Omental fat pad (tissue), 4 donors: ENCODE data around the gene NEU1. TPM values are rescaled to one million over a fixed set of nuclear protein-coding genes. Genes with fewer than 3 reads are reported as not detected.

ENCODE experiments used
- small RNA-seq: library from RNA; depleted of rRNA; stranded (forward); fragments of <200 nt; gene quantifications from one replicate; pipeline ENCODE3, GENCODE V24; 2016
- total RNA-seq, 4 donors: library from RNA; depleted of rRNA; stranded (reverse); fragments of >200 nt; gene quantifications; one replicate each; pipeline ENCODE4 v1.1.0, GENCODE V29; 2016

Gene NEU1
- total RNA-seq, 4 donors from 2014 or later = 44.1 to 63.8 (median 55.2) TPM

Small RNA genes lying within 50 kb of the gene (small RNA-seq; reads per million reads assigned to genes)
- gene SNORD48 = 1,845 reads per million, percentile 99 among the genes with 10 or more reads in this experiment
- gene SNORD52 = not detected

Other genes starting within 250 kb of the NEU1 start
- gene AIF1, start 247.6 kb downstream of the NEU1 start, total RNA-seq = 10 to 100 TPM; 57.3 to 95.1 (median 81.8) TPM
- 100 to 1,000 TPM in 1 of 4 donors, 10 to 100 TPM in 3; 44.8 to 111 (median 65.4) TPM for gene PRRC2A, start 242.1 kb downstream of the NEU1 start, total RNA-seq
- 100 to 1,000 TPM; 137 to 231 (median 157) TPM for gene BAG6, start 210.2 kb downstream of the NEU1 start, total RNA-seq
- 1 to 10 TPM; 2.4 to 5.0 (median 3.6) TPM for gene APOM, start 206.9 kb downstream of the NEU1 start, total RNA-seq
- gene C6orf47, start 202.0 kb downstream of the NEU1 start, total RNA-seq = 10 to 100 TPM; 16.8 to 24.7 (median 21.2) TPM
- 10 to 100 TPM in 3 of 4 donors, 1 to 10 TPM in 1; 7.1 to 23.6 (median 15.6) TPM for gene GPANK1, start 197.8 kb downstream of the NEU1 start, total RNA-seq
- 100 to 1,000 TPM; 130 to 202 (median 184) TPM for gene CSNK2B, start 196.7 kb downstream of the NEU1 start, total RNA-seq
- gene LY6G5B, start 192.8 kb downstream of the NEU1 start, total RNA-seq = 10 to 100 TPM in 3 of 4 donors, 1 to 10 TPM in 1; 7.4 to 16.9 (median 11.3) TPM
- 1 to 10 TPM in 2 of 4 donors, under 1 TPM in 1, not detected in 1; 0.84 to 4.5 (median 1.3) TPM for gene LY6G5C, start 181.8 kb downstream of the NEU1 start, total RNA-seq
- 10 to 100 TPM; 41.8 to 62.8 (median 57.4) TPM for gene ABHD16A, start 159.5 kb downstream of the NEU1 start, total RNA-seq
- gene LY6G6F, start 156.0 kb downstream of the NEU1 start, total RNA-seq = not detected
- gene LY6G6D, start 147.5 kb downstream of the NEU1 start, total RNA-seq = not detected
- gene LY6G6C, start 141.1 kb downstream of the NEU1 start, total RNA-seq = under 1 TPM in 1 of 4 donors, not detected in 3; 0.74 TPM
- gene MPIG6B, start 139.4 kb downstream of the NEU1 start, total RNA-seq = under 1 TPM in 1 of 4 donors, not detected in 3; 0.84 TPM
- 100 to 1,000 TPM; 103 to 148 (median 115) TPM for gene DDAH2, start 133.5 kb downstream of the NEU1 start, total RNA-seq
- 100 to 1,000 TPM; 244 to 443 (median 336) TPM for gene CLIC1, start 126.3 kb downstream of the NEU1 start, total RNA-seq
- 10 to 100 TPM in 1 of 4 donors, 1 to 10 TPM in 3; 5.4 to 17.0 (median 7.3) TPM for gene MSH5, start 122.8 kb downstream of the NEU1 start, total RNA-seq
- gene SAPCD1, start 100.2 kb downstream of the NEU1 start, total RNA-seq = not detected
- 1 to 10 TPM in 1 of 4 donors, under 1 TPM in 2, not detected in 1; 0.36 to 1.6 (median 0.56) TPM for gene VWA7, start 85.5 kb downstream of the NEU1 start, total RNA-seq
- 10 to 100 TPM; 31.6 to 47.0 (median 34.6) TPM for gene VARS1, start 67.1 kb downstream of the NEU1 start, total RNA-seq
- 10 to 100 TPM; 19.8 to 35.1 (median 30.4) TPM for gene LSM2, start 55.9 kb downstream of the NEU1 start, total RNA-seq
- 1 to 10 TPM in 3 of 4 donors, under 1 TPM in 1; 0.48 to 3.0 (median 1.9) TPM for gene HSPA1L, start 47.5 kb downstream of the NEU1 start, total RNA-seq
- 1,000 to 10,000 TPM in 1 of 4 donors, 100 to 1,000 TPM in 3; 155 to 1,684 (median 309) TPM for gene HSPA1A, start 47.3 kb downstream of the NEU1 start, total RNA-seq
- gene HSPA1B, start 35.1 kb downstream of the NEU1 start, total RNA-seq = 1,000 to 10,000 TPM in 1 of 4 donors, 100 to 1,000 TPM in 3; 174 to 1,642 (median 258) TPM
- gene SLC44A4, start 16.2 kb upstream of the NEU1 start, total RNA-seq = under 1 TPM in 3 of 4 donors, not detected in 1; 0.19 to 0.84 (median 0.38) TPM
- gene EHMT2, start 34.9 kb upstream of the NEU1 start, total RNA-seq = 10 to 100 TPM; 17.4 to 25.9 (median 20.0) TPM
- gene ZBTB12, start 39.3 kb upstream of the NEU1 start, total RNA-seq = 1 to 10 TPM in 3 of 4 donors, under 1 TPM in 1; 0.48 to 1.9 (median 1.4) TPM
- gene C2, start 64.9 kb upstream of the NEU1 start, total RNA-seq = 10 to 100 TPM; 30.6 to 96.1 (median 46.0) TPM
- gene CFB, start 83.3 kb upstream of the NEU1 start, total RNA-seq = 1,000 to 10,000 TPM in 1 of 4 donors, 100 to 1,000 TPM in 2, 10 to 100 TPM in 1; 16.7 to 1,024 (median 264) TPM
- 10 to 100 TPM; 67.0 to 94.0 (median 75.0) TPM for gene NELFE, start 96.2 kb upstream of the NEU1 start, total RNA-seq
- gene SKIC2, start 96.4 kb upstream of the NEU1 start, total RNA-seq = 10 to 100 TPM; 31.3 to 50.8 (median 44.8) TPM
- 10 to 100 TPM; 15.6 to 19.9 (median 18.4) TPM for gene DXO, start 109.3 kb upstream of the NEU1 start, total RNA-seq
- gene C4A, start 119.2 kb upstream of the NEU1 start, total RNA-seq = 100 to 1,000 TPM in 3 of 4 donors, 10 to 100 TPM in 1; 16.6 to 652 (median 239) TPM
- 100 to 1,000 TPM in 3 of 4 donors, 10 to 100 TPM in 1; 15.4 to 912 (median 204) TPM for gene C4B, start 152.0 kb upstream of the NEU1 start, total RNA-seq
- gene CYP21A2, start 175.6 kb upstream of the NEU1 start, total RNA-seq = 1 to 10 TPM in 3 of 4 donors, under 1 TPM in 1; 0.63 to 5.7 (median 2.8) TPM
- 100 to 1,000 TPM; 129 to 311 (median 137) TPM for gene TNXB, start 246.5 kb upstream of the NEU1 start, total RNA-seq